Natural killer cell treated with Interleukin-12 subunit alpha and Interleukin-12 subunit beta and Interleukin-15 and Interleukin-18, amount 100 ng/mL, for 72 hours (primary cell): ENCODE results near the gene SNX12. TPM values are rescaled to one million over a fixed set of nuclear protein-coding genes. Genes with fewer than 3 reads are reported as not detected.

Experiments
- ATAC-seq, 2 donors: fragments of 150-1000 bp; cut with Tn5 transposase in 1 of 2; sonication (Bioruptor Pico), chemical (Tn5 transposase) in 1 of 2; 2 replicates each; pipeline ENCODE4 v1.10.0; 2021
- DNase-seq: peaks from one replicate; pipeline ENCODE4 v3.0.0; 2022; ENCODE audit warnings: low spot score
- H3K27ac Mint-ChIP-seq, 2 donors: 1 replicate in 1 of 2; 2 replicates in 1 of 2; pipeline ENCODE4 v1.8.0; 2022; ENCODE audit warnings: mixed read lengths in 2 of 2, mild to moderate bottlenecking in 1 of 2, moderate library complexity in 1 of 2
- H3K27me3 Mint-ChIP-seq, 2 donors: 1 replicate in 1 of 2; 2 replicates in 1 of 2; pipeline ENCODE4 v1.8.0; 2022; ENCODE audit warnings: mixed read lengths in 2 of 2
- H3K36me3 Mint-ChIP-seq: one replicate; pipeline ENCODE4 v1.8.0; 2022; ENCODE audit warnings: mixed read lengths
- H3K4me1 Mint-ChIP-seq, 2 donors: 1 replicate in 1 of 2; 2 replicates in 1 of 2; pipeline ENCODE4 v1.8.0; 2022; ENCODE audit warnings: low read depth in 2 of 2, mixed read lengths in 2 of 2, mild to moderate bottlenecking in 1 of 2
- H3K4me3 Mint-ChIP-seq: one replicate; pipeline ENCODE4 v1.8.0; 2022; ENCODE audit warnings: mixed read lengths
- H3K9me3 Mint-ChIP-seq: 2 replicates; pipeline ENCODE4 v1.8.0; 2022; ENCODE audit warnings: mixed read lengths
- total RNA-seq, 2 donors: library from RNA; stranded (reverse); gene quantifications; one replicate each; pipeline ENCODE4 v1.2.3, GENCODE V29; 2022

The SNX12 gene
- total RNA-seq, 2 donors from 2014 or later: 43.3 to 51.8 TPM

- no peak overlapping the region for H3K4me3 Mint-ChIP-seq
- ATAC-seq (no peak), DNase-seq (no peak)
- no peaks in the 10 kb centered on the region for H3K36me3 Mint-ChIP-seq
- no peaks in the 10 kb centered on the region for H3K9me3 Mint-ChIP-seq
- H3K27me3 Mint-ChIP-seq: peaks cover 0 to 10% of the 10 kb centered on the region in 2 donors
- peak overlapping the region; percentile 33 to 45 for H3K27ac Mint-ChIP-seq
- peaks cover 31 to 58% of the 10 kb centered on the region in 2 donors for H3K4me1 Mint-ChIP-seq
These were observed 32.7 kb upstream of the SNX12 start for GRCh38 chrX:71100581-71101505.

GRCh38 chrX:71099736-71100135, 31.6 kb upstream of the SNX12 start:
- Mint-ChIP-seq H3K36me3 (no peaks in the 10 kb centered on the region), H3K4me3 (no peak overlapping the region), H3K27me3 (peaks cover 0 to 13% of the 10 kb centered on the region in 2 donors), H3K9me3 (no peaks in the 10 kb centered on the region), H3K4me1 (peaks cover 34 to 56% of the 10 kb centered on the region in 2 donors), H3K27ac (peak overlapping the region; percentile 30 to 69)
- DNase-seq: no peak
- ATAC-seq: no peak

- peaks cover 28 to 49% of the 10 kb centered on the region in 2 donors for H3K4me1 Mint-ChIP-seq
- no peak overlapping the region for H3K4me3 Mint-ChIP-seq
- ATAC-seq: no peak
- H3K27ac Mint-ChIP-seq: peak overlapping the region; percentile 30 to 69
- H3K9me3 Mint-ChIP-seq: no peaks in the 10 kb centered on the region
- H3K27me3 Mint-ChIP-seq: peaks cover 0 to 14% of the 10 kb centered on the region in 2 donors
- H3K36me3 Mint-ChIP-seq: no peaks in the 10 kb centered on the region
- DNase-seq: no peak
These were observed 30.9 kb upstream of the SNX12 start for GRCh38 chrX:71098951-71099506.

GRCh38 chrX:71098302-71098701, 30.2 kb upstream of the SNX12 start:
- Mint-ChIP-seq H3K4me1 (peaks cover 24 to 42% of the 10 kb centered on the region in 2 donors), H3K9me3 (no peaks in the 10 kb centered on the region), H3K36me3 (no peaks in the 10 kb centered on the region), H3K27me3 (peaks cover 0 to 19% of the 10 kb centered on the region in 2 donors), H3K27ac (peak overlapping the region in 1 of 2 donors; percentile 30), H3K4me3 (peak overlapping the region; percentile 56)
- peak; percentile 78 for DNase-seq
- peak; percentile 45 to 52 for ATAC-seq

GRCh38 chrX:71096760-71097032, 28.6 kb upstream of the SNX12 start:
- DNase-seq: no peak
- peak overlapping the region in 1 of 2 donors; percentile 88 for H3K27ac Mint-ChIP-seq
- no peaks in the 10 kb centered on the region for H3K9me3 Mint-ChIP-seq
- peaks cover 19 to 32% of the 10 kb centered on the region in 2 donors for H3K4me1 Mint-ChIP-seq
- H3K4me3 Mint-ChIP-seq: peak overlapping the region; percentile 99
- peaks cover 0 to 19% of the 10 kb centered on the region in 2 donors for H3K27me3 Mint-ChIP-seq
- no peak for ATAC-seq
- no peaks in the 10 kb centered on the region for H3K36me3 Mint-ChIP-seq

GRCh38 chrX:71095981-71096759, 28.0 kb upstream of the SNX12 start:
- ATAC-seq: peak; percentile 71 to 77
- H3K27ac Mint-ChIP-seq: peak overlapping the region; percentile 77 to 88
- peaks cover 0 to 19% of the 10 kb centered on the region in 2 donors for H3K27me3 Mint-ChIP-seq
- peak overlapping the region; percentile 99 for H3K4me3 Mint-ChIP-seq
- peak; percentile 67 for DNase-seq
- no peaks in the 10 kb centered on the region for H3K9me3 Mint-ChIP-seq
- no peaks in the 10 kb centered on the region for H3K36me3 Mint-ChIP-seq
- peaks cover 19 to 27% of the 10 kb centered on the region in 2 donors for H3K4me1 Mint-ChIP-seq

GRCh38 chrX:71095555-71095980, 27.4 kb upstream of the SNX12 start, which contains the start of gene FOXO4:
FOXO4 (plus strand) TSS chrX:71095851; CDS start chrX:71096529, 678 bp downstream.
- H3K4me1 Mint-ChIP-seq: peaks cover 17 to 22% of the 10 kb centered on the region in 2 donors
- ATAC-seq (peak; percentile 92 to 96), DNase-seq (peak; percentile 91)
- H3K4me3 Mint-ChIP-seq: peak within 1 kb of the TSS; percentile 99
- H3K27me3 Mint-ChIP-seq: peaks cover 0 to 18% of the 10 kb centered on the region in 2 donors
- no peaks in the 10 kb centered on the region for H3K36me3 Mint-ChIP-seq
- peak within 1 kb of the TSS; percentile 77 to 88 for H3K27ac Mint-ChIP-seq
- no peaks in the 10 kb centered on the region for H3K9me3 Mint-ChIP-seq

- Mint-ChIP-seq H3K27ac (peak overlapping the region; percentile 77 to 88), H3K4me3 (peak overlapping the region; percentile 99), H3K4me1 (peaks cover 15 to 20% of the 10 kb centered on the region in 2 donors), H3K27me3 (peaks cover 0 to 16% of the 10 kb centered on the region in 2 donors), H3K36me3 (no peaks in the 10 kb centered on the region), H3K9me3 (no peaks in the 10 kb centered on the region)
- ATAC-seq: no peak
- DNase-seq: no peak
These were observed 26.9 kb upstream of the SNX12 start for GRCh38 chrX:71095033-71095432.

- H3K4me3 Mint-ChIP-seq: no peak overlapping the region
- no peak for DNase-seq
- peaks cover 8 to 10% of the 10 kb centered on the region in 2 donors for H3K4me1 Mint-ChIP-seq
- H3K27me3 Mint-ChIP-seq: peaks cover 0 to 12% of the 10 kb centered on the region in 2 donors
- no peak for ATAC-seq
- no peaks in the 10 kb centered on the region for H3K36me3 Mint-ChIP-seq
- no peak overlapping the region for H3K27ac Mint-ChIP-seq
- no peaks in the 10 kb centered on the region for H3K9me3 Mint-ChIP-seq
These were observed 23.1 kb upstream of the SNX12 start for GRCh38 chrX:71091263-71091662.

GRCh38 chrX:71085900-71086299, 17.8 kb upstream of the SNX12 start:
- no peak for ATAC-seq
- Mint-ChIP-seq H3K27ac (no peak overlapping the region), H3K9me3 (no peaks in the 10 kb centered on the region), H3K4me3 (no peak overlapping the region), H3K4me1 (no peaks in the 10 kb centered on the region), H3K36me3 (no peaks in the 10 kb centered on the region), H3K27me3 (peaks cover 0 to 2% of the 10 kb centered on the region in 2 donors)
- no peak for DNase-seq

GRCh38 chrX:71082822-71083221, 14.7 kb upstream of the SNX12 start:
- Mint-ChIP-seq H3K27ac (no peak overlapping the region), H3K27me3 (peaks cover 0 to 4% of the 10 kb centered on the region in 2 donors), H3K9me3 (no peaks in the 10 kb centered on the region), H3K36me3 (no peaks in the 10 kb centered on the region), H3K4me1 (no peaks in the 10 kb centered on the region), H3K4me3 (no peak overlapping the region)
- DNase-seq (no peak), ATAC-seq (no peak)

- Mint-ChIP-seq H3K4me1 (no peaks in the 10 kb centered on the region), H3K27ac (no peak overlapping the region), H3K9me3 (no peaks in the 10 kb centered on the region), H3K27me3 (peaks cover 0 to 4% of the 10 kb centered on the region in 2 donors), H3K36me3 (no peaks in the 10 kb centered on the region), H3K4me3 (no peak overlapping the region)
- DNase-seq: no peak
- ATAC-seq: no peak
These were observed 14.1 kb upstream of the SNX12 start for GRCh38 chrX:71082124-71082647.

GRCh38 chrX:71081330-71082123, 13.4 kb upstream of the SNX12 start:
- no peaks in the 10 kb centered on the region for H3K4me1 Mint-ChIP-seq
- no peak overlapping the region for H3K27ac Mint-ChIP-seq
- no peak for ATAC-seq
- no peaks in the 10 kb centered on the region for H3K36me3 Mint-ChIP-seq
- no peak for DNase-seq
- H3K9me3 Mint-ChIP-seq: no peaks in the 10 kb centered on the region
- H3K27me3 Mint-ChIP-seq: peaks cover 0 to 8% of the 10 kb centered on the region in 2 donors
- H3K4me3 Mint-ChIP-seq: no peak overlapping the region
